Measurements from ENCODE around the gene STAM.
"Not testable (repeated sequence)": the region's sequence is repeated elsewhere in the genome, so short reads cannot be mapped to it uniquely, and the experiment has no call there.

Gene STAM

DNA sequence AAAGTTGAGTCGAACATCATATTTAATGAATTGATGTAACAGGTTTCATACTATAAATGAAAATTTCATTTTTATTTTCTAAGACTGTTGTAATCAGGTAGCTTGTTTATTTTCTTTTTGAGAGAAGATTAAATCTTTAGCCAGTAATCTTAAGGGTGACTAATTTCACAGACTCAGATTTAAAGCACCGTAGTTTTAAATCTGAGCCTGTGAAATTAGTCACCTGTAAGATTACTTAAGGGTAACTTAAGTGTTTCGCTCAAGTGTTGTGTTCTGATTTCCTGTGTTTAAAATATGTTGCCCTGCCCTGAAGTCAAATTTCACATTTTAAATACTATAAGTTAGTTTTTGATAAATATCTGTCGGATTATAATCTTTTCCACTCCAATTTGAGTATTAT lies 72.2 kb downstream of the STAM start:
- DNase-seq (ENCODE audit: insufficient read length, low spot score) (no peak), FAIRE-seq (no peak)

DNA sequence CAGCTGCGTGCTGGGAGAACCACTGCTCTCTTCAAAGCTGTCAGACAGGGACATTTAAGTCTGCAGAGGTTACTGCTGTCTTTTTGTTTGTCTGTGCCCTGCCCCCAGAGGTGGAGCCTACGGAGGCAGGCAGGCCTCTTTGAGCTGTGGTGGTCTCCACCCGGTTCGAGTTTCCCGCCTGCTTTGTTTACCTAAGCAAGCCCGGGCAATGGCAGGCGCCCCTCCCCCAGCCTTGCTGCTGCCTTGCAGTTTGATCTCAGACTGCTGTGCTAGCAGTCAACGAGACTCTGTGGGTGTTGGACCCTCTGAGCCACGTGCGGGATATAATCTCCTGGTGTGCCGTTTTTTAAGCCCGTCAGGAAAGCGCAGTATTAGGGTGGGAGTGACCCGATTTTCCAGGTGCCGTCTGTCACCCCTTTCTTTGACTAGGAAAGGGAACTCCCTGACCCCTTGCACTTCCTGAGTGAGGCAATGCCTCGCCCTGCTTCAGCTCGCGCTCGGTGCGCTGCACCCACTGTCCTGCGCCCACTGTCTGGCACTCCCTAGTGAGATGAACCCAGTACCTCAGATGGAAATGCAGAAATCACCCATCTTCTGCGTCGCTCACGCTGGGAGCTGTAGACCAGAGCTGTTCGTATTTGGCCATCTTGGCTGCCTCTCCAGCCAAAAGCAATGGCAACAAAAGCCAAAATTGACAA lies 78.5 kb downstream of the STAM start:
- DNase-seq (ENCODE audit: insufficient read length, low spot score); FAIRE-seq: not testable (repeated sequence)

DNA sequence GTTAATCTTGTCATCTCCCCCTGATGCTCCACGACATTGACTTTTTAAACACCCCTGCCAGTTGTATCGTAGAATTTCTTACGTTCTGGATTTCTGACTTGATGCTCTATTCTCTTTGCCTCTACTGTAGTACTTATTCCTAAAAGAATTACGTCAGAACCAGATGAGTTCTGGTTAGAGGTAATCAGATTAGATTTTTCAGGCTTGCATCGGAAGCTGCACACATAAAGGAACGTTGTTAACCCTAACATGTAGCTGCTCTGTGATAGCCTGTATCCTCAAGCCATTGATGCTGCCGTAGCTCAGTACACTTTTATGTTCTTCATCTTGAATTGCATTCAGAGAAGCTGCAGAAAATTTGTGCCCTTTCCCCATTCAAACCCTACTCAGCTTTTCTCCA lies 81.8 kb downstream of the STAM start:
- DNase-seq (ENCODE audit: insufficient read length, low spot score) (no peak), FAIRE-seq (no peak)

DNA sequence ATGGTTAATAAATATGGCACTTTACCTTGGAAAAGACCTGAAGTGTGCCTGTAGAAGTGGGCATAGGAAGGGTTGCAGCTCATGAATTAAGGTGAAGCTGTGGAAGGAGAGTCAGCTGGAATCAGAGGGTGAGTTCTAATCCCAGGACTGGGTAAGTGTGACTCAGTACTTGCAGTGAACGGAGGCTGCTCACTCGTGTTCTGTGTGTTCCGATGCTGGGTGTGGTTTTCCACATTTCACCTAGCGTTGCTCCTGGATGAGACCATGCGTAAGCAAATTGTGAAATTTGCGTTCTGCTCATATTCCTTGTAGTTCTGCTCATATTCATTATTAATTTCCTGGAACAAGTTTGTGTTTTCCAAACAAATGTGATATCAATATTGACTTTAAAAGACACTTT lies 85.7 kb downstream of the STAM start:
- DNase-seq (ENCODE audit: insufficient read length, low spot score) (no peak), FAIRE-seq (no peak)

DNA sequence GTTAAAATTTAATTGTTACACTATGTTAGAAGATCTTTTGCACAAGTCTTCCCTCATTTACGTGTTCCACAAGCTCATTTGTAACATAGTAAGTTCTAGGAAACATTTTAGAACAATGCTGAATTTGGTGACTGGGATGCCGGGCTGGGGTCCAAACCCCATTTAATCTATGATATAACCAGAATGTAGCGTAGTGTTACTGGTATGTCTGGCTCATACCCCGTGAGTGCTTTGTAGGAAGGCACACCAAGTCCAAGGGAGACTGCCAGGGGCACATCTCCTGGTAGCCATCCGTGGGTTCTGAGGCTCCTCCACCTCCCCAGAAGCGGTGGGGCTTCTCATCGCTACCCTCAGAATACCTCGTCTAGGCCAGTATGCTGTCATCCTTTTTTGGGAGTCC lies 86.7 kb downstream of the STAM start:
- no peak for DNase-seq (ENCODE audit: insufficient read length, low spot score)
- FAIRE-seq, result no peak

DNA sequence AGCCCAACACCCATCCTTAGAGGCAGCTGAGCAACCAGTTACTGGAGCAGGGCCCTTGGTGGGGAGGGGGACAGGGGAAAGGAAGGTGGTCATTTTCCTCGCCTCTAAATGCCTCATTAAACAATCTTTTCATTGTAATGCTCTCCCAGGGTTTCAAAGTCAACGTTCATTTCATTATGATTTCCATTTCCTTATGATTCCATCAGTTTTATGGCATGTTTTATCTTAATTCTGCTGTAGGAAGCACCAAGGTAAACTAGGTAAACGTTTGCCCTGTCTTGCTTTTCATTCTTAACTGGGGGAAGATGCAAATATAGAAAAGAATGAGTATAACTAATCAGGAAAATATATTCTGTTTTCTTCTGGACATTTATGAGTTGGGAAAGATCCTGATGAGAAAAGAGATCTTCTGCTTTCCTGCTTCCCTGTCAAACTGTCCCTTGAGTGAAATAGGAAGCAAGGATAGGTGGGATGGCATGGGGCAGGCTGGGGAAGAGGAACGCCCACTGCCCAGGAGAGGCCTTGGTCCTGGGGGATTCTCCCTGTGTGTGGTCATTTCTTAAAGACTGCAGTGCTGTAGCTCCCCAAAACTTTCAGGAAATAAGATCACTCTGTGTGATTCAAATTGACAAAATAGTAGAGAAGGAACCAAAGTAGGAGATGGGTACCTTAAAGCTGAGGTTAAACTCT lies 87.5 kb downstream of the STAM start:
- DNase-seq (ENCODE audit: insufficient read length, low spot score) (no peak), FAIRE-seq (no peak)

DNA sequence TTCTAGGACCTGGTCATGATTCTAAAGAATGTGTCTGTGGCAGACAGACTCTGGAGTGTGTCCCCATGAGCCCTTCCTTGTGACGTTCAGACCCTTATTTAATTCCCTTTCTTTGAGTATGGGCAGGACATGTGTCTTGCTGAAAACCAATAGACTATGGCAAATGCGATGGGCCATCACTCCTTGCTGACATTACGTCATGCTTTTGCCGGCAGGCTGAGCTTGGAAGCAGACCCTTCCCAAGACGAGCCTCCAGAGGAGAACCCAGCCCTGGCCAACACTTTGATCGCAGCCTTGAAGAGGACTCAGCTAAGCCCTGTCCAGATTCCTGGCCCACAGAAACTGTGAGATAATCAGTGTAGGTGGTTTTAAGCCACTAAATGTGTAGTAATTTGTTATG lies 89.7 kb downstream of the STAM start:
- DNase-seq (ENCODE audit: insufficient read length, low spot score), result no peak
- no peak for FAIRE-seq

DNA sequence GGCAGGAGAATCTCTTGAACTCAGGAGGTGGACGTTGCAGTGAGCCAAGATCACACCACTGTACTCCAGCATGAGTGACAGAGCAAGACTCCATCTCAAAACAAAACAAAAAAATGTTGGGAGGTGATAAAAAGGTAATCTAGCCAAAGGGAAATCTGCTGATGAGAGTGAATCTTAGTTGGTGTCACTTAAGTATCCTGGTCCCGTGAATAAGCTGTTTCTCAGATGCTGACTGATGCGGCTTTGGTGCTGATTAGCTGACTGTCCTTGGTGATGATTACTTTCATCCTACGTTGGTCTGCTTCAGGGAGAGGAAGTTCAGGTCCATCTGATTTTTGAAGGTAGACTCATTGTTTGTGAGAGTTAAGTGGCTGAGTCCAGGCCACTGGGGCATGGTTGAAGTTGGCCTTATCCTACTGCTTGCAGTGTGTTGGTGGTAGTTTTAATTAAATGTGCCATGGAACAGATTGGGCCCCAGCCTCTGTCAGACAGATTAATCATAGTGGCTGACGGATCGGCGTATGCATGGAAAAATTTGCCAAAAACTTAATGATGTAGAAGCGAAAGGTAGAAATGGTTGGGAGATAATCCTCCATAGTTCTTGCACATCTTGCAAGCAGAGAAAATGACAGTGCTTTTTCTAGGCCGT lies 90.6 kb downstream of the STAM start:
- DNase-seq (ENCODE audit: insufficient read length, low spot score), result no peak

DNA sequence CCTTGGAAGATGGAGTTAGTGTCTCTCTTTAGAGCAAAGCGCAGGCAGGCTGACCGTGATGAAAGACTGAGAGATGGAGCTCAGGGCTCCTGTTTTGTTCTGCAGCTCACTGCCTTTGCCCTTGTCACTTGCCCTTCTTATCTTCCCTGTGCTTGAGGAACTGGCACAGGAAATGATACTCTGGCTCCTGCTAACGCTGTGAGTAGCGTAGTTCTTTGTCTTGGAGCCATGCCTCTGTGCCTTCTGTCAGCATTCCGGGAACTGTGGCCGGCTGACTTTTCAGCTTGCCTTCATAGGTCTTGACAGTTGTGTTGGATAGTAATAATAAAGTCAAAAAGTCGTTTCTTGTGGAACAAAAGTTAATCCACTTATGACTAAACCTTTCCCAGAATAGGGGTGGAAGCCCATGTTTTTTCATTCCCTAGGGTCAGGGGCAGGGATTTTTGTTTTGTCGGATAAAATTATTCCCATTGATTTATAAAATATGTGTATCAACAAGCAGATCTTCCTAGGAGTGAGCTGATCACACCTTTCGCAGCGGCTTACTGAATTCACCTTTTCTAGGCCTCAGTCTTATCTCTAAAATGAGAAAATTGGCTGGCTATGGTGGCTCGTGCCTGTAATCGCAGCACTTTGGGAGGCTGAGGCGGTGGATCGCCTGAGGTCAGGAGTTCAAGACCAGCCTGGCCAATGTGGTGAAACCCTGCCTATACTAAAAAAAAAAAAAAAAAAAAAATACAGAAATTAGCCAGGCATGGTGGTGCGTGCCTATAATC lies 91.4 kb downstream of the STAM start:
- DNase-seq (ENCODE audit: insufficient read length, low spot score) (no peak), FAIRE-seq (no peak)

More for the DNA sequence above, 90.6 kb downstream of the STAM start:
- FAIRE-seq, result no peak

DNA sequence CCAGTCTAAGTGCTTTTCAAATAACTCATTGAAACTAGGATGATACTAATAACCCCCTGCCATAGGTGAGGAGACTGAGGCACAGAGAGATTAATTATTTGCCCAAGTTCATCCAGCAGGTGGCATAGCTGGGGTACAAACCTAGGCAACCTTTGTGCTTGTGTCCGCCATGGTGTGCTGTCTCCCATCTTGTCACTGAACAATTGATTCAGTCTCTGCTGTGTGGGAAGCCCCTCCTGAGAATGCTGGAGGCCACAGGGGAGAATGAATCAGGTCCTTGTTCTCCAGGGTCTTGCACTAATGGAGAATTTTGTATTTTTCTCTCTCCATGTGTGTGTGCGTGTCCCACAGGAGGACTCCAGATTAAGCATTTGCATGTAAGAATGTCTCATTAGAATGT lies 92.3 kb downstream of the STAM start:
- no peak for DNase-seq (ENCODE audit: insufficient read length, low spot score)
- no peak for FAIRE-seq

DNA sequence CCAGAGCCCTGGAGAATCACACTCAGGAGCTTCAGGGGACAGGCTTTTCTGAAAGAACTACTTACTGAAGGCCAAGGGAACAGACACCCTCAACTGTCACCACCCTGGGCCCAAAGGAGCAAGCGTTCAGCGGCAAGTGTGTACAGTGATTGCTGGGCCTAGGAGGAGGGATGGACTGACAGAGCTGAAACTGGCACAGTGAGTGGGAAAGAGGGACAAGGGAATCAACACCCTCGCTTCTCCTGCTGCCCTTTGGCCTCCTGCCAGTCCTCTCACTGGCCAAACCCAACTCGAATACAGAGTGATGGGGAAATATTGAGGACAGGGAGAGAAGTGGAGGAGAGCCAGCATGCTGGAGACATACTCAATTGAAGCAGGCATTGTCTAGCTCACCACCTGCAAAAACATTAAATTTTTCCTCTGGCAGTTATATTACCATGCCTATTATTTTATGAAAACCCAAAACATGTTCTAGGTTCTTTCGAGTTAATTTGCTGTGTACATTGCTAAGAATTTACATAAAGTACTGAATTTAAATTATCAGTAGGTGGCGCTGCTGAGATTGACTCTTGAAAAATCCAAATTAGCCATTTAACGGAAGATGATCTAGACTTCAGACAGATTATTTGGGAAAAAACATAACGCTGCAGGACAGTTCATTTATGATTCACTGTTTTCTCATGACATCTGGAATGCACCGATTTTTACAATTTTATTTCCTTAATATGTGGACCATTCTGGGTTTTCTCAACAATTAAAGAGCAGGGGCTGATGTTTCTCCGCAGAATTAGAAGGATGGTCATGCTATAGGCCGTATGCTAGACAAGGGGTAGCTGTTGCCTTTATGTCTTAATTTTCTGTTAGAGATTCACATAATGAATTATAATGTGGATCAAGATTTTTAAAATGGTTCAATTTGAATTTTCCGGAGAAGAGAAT lies 93.3 kb downstream of the STAM start:
- FAIRE-seq (peak; percentile 71), DNase-seq (ENCODE audit: insufficient read length, low spot score) (no peak)

DNA sequence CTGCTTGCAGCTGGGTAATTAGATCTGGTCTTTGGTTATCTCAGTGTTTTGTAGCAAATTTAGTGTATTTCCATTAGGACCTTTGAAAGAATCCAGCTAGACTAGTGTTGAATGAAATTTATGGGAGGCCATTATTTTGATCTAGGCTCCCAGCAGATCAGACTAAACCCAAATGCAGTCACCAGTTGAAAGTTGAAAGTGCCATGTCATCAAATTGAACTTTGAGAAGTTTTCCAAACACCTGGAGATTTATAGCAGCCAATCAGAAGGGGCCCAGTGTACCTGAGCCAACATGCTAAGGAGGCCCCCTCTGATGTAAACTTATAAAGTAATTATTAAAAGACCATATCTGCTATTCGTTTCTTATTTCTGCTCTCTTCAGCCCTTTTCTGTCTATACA lies 96.7 kb downstream of the STAM start:
- DNase-seq (ENCODE audit: insufficient read length, low spot score), result no peak
- FAIRE-seq, result no peak

DNA sequence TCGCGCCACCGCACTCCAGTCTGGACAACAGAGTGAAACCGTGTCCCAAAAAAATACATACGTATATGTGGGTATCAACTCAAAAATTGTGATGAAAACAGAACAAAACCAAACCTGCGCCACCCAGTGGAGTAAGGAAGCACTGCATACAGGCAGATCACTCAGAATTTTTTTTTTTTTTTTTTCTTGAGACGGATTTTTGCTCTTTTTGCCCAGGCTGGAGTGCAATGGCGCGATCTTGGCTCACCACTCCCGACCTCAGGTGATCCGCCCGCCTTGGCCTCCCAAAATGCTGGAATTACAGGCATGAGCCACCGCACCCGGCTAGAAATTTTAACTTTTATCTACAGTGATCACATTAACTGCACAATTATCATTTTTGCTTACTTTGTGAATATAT lies 99.0 kb downstream of the STAM start:
- FAIRE-seq, result no peak
- no peak for DNase-seq (ENCODE audit: insufficient read length, low spot score)

DNA sequence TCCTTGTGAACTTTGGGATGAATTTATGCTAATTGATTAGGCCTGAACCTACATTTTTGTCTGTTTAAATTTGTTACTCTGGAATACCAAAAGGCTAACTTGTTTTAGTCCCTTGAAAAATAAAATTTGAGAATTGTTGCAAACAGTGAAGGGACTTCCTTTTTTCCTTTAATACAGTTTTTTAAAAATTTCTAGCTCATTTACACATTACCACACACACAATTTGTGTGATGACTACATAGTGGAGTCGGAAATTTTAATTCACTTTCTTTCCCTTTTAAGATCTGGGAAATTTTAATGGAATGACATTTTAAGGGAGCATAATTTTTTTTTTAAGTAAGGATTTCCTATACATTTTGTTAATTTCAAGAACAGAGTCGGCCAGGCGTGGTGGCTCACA lies 99.5 kb downstream of the STAM start:
- DNase-seq (ENCODE audit: insufficient read length, low spot score) (no peak), FAIRE-seq (no peak)

DNA sequence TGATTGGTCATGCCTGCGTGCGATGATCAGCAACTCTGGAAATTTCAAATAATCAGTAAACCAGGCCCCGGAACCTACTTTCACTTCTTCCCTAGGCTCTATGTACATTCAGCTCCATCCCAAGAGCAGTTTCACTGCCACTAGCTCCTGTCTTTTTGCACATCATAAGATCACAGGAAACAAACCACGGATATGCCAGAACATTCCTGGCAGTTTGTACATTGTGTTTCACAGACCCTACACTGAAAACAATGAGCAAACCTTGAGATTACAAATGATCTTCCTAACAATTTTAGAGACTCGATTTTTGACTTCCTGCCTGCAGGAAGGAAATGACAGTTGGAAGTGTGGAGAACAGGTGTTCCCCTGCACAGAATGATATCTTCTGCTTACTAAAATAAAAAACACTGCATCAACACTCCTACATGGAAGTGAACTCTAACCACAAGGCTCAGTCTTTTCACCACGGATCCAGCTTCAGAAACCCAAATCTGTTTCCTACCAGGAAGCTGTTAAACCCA lies 100.5 kb downstream of the STAM start:
- FAIRE-seq, result no peak
- no peak for DNase-seq (ENCODE audit: insufficient read length, low spot score)

DNA sequence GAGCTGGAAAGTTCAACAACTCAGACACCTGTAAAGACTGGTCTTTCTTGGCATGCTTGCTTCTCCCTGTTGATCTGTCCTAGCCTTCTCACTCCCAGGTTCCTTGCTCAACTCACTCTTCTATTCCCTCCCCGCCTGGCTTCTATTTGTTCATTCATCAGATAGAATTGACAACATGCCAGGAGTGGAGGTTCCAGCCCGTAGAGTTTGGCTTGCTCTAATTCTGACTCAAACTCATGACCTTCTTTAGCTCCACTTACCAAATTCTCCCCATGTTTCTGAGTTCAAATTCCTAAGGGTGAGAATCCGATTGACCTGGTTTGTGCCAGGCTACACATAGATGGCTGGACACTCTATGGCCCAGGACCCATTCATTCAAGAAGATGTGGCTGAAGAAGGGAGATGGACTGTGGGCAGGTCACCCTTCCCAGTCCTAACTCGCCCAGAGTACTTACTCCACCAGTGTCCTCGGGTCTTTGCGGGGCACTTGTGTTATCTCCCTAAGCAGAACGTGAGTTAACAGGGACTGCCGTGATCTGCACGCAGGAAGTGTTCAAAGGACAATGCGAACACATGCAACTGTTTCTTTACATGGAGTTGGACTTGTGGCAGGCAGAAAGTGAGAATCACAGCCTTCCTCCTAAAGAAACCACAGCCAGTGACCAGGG lies 104.1 kb downstream of the STAM start:
- FAIRE-seq (no peak), DNase-seq (ENCODE audit: insufficient read length, low spot score) (no peak)

DNA sequence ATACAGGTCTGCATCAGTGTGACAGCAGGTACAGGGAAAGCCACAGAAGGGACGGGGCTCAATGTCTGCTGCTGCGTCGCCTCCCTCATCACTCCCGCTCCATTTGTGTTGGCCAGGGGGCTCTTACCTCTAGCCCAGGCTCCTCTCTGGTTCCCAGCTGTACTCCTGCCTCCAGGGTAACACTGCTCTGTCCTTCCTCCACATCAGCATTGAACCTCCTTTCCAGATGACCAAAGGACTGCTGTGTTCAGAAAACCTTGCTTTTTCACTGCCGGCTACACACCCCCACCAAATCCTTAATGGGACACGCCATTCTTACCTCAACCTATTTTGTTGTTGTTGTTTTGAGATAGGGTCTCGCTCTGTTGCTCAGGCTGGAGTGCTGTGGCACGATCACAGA lies 105.9 kb downstream of the STAM start:
- DNase-seq (ENCODE audit: insufficient read length, low spot score), result no peak
- no peak for FAIRE-seq

DNA sequence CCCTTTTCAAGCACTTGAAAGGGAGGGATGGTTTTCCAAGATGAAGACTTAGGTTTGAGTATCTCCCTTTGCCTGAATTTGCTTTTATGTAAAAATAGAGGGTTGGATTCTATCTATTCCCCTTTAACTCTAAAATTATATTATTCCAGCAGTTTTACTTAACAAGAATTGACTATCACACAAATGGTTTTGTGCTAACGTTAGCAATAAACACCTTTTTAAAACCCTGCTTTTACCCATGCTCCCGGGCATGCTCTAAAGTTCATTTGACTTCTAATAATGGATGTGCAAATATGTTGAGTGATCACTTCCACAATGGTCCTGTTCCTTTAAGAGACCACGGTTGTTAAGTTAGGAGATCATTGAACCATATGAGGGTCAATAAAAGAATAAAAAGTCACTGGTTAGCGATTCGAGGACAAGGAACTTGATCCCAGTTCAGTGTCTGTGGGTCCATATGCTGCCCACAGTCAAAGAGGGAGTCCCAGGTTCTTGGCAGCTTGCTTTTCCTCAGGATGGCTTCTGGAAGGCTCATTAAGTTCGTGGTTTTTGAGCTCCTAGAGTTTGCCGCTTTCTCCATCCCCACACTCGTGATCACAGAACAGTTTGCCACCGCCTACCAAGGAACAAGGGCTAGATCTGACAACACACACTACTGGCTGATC lies 108.0 kb downstream of the STAM start, which contains the start of gene TMEM236:
Gene TMEM236 (plus strand): TSS at position 421 of the 665 bp plus-strand sequence. CDS start 95 bp downstream, at position 516.
- FAIRE-seq, result no peak
- no peak for DNase-seq (ENCODE audit: insufficient read length, low spot score)
